NCI-H1436 treated with DMSO at 0.1 percent for 48 hours (cell line): ENCODE results near the gene NKX2-1.

ENCODE experiments used
- DNase-seq: peaks from one replicate; lab custom pipeline; 2025; lab: John Stamatoyannopoulos, UW

Gene NKX2-1

GRCh38 chr14:36518031-36518585, 1.9 kb downstream of the NKX2-1 start:
- no peak for DNase-seq

- DNase-seq: no peak
Observed at GRCh38 chr14:36517242-36518030, 2.6 kb downstream of the NKX2-1 start.

DNA sequence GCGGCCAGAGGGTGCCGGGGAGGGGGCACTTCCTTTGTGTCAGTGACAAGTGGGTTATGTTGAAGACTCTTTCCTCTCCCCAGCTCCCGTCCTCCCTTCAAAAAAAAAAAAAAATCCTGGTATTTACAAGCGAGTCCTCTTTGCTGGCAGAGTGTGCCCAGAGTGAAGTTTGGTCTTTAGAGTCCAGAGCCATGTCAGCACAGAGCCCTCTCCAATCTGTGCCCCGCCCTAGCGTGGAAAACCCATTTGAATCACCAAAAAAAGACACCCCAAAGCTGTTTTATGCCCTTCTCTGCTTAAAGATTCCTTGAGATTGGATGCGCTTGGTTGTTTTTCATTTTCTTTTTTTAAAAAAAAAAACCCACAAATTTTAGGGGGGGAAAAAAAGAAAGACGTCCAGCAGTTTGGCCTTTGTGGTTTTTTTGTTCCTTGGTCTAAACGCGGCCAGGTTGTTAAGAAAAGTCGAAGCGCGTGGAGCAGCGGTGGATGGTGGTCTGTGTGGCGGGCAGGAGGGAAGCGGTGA, 3.3 kb downstream of the NKX2-1 start:
- DNase-seq: no peak

DNA sequence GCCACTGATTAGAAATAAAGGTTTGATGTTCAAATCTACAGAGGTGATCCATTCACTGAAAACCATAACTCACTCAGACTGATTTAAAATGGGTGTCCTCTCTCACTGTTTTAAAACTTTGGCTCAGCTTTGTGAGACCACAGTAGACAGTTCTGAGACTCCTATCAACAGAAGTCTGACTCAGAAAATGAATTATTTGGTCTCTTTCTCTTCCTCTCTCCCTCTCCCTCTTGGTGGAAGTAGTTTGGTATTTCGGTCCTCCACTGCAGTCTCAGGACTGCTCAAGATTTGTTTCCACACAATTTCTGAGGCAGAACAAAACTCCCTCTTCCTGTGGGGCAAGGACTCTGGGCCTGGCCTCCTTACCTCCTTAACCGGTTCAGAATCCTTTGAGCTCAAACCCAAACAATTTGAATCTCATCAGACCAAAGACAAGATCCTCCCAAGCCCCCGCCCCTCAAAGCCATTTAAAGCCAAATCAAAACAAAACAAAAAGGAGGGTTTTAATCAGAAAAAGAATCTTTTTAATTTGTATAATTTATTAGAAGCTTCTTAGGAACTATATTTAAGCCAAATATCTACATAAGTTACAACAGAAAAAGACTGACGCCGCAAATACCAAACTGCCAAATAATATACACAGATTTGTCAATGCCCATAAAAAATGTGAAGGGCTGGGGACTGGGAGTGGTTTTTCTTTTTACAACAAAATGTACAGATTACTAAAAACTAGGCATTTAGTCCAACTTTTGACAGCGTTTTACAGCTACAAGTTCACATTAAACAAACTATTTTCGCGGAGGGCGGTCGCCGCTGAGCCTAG, 3.9 kb downstream of the NKX2-1 start:
- no peak for DNase-seq

GRCh38 chr14:36515105-36515593, 4.9 kb downstream of the NKX2-1 start:
- no peak for DNase-seq

GRCh38 chr14:36514278-36515104, 5.5 kb downstream of the NKX2-1 start:
- DNase-seq: no peak

DNA sequence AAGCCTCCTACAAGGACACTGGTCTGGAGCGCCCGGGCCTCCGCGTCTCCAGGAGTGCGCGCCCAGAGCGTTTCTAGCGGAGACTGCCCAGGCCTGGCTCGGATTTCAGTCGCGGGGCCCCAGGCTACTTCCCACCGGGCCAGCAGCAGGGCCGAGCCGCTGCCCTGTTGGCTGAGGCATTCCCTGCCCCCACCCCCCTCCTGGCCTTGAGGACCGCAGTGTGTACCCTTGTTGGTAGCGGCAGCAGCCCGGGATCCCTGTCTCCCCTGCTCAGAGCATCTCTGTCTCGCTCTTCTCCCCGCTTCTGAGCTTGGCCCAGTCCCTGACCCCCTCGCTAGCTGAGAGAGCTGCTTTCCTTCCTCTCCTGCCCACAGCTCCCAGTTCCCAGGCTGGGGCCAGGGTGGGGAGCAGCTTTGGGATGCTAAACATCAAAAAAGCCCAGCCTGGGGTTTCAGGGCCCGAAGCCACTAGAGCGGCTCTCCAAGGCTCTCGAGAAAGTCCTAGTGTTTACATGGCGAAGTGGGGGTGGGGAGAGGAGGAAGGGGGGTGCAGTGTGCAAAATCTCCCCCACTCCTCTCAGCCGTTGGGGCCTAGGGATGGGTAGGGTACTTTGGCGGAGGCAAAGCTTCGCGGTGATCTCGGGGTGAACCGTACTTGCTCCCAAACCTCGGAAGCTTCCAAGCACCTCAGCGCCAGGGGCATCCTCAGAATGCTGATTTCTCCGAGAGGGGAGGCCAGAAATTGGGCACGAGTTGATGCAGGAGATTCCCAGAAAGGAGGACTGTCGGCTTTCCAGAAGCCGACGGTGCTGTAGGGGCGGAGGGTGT, 6.4 kb downstream of the NKX2-1 start:
- DNase-seq: no peak

- no peak for DNase-seq
Observed at GRCh38 chr14:36513012-36513420, 7.0 kb downstream of the NKX2-1 start.

DNA sequence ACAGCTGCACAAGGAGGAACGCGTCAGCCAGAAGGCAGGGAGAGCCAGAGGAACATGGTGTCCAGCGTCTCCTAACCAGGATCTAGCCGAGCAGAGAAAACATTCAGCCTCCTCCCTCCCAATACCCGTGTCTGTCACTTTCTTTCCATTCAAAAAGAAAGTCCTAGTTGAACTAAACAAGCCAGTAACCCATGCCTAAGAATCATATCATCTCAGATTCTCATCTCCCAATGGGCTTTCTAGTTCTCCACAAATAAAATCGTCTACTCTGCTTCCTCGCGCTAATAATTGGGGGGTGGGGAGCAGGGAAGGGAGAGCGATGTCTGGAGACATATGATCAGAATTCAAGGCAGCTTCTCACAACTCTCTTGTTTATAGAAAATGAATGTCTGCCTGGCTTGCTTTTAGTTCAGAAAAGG, 7.4 kb downstream of the NKX2-1 start:
- no peak for DNase-seq

DNA sequence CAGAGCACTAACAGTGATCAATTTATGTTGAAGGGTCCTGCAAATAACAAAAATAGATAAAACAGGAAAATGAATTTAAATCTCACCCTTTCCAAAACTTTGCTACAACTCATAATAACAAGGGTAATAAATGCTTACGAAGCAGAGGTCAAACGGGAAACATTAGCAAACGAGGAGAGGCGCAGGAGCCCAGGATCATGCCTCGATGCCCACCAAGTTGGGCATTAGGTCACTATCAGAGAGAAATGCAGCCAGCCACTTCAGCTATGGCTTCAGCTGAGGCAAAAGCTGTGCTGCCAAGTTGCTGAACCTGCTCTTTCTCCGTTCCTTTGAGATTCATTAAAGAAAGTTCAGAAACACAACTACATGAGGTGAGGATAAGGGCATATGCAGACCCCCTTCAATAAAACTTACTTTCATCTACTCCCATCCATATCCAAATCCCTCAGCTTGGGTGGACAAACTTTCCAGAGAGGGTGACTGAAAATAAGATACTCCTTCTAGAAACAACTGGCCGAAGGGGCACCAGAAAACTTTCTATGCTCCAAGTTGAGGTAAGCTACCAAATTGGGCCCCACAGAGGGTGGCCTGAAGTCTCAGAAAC, 7.9 kb downstream of the NKX2-1 start:
- DNase-seq: no peak

GRCh38 chr14:36510874-36511273, 9.2 kb downstream of the NKX2-1 start:
- no peak for DNase-seq

- DNase-seq: peak; percentile 33
Observed at GRCh38 chr14:36510078-36510799, 9.8 kb downstream of the NKX2-1 start.

DNA sequence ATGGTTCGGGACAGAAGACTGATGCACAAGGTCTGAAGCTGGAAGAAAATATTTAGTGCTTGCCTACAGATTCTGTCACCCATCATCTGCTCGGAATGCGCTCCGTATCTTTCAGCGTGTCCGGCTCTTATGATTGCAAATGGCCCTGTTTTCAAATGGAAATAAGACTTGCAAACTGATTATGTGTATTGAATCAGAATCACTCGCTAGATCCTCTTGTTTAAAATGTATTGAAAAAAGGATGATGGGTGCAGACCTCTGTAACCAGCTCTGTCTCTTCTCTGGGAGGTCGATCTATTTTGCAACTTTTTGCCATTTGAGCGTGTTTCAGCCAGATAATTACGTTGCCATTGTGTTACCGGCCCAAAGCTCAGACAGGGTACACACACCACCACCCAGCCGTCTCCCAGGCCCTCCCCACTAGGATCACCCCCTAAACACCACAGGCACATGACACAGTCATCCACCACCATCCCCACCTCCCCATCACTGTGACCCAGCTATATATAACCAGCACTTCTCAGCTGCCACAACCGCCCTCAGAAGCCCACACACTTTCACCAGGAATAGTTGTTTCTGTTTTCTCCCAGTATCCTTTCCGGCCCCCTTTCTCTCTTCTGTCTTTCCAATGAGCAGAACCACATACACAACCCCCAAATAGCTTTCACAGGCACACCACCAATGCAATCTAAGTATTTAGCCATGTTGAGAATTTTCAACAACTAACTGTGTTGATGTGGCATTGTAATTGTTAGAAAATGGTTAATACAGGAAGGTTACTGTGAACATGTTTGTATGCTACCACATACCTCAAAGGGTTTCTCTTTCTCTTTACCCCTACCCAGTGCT, 10.7 kb downstream of the NKX2-1 start:
- no peak for DNase-seq

- no peak for DNase-seq
Observed at GRCh38 chr14:36508418-36509068, 11.5 kb downstream of the NKX2-1 start.

GRCh38 chr14:36507847-36508417, 12.1 kb downstream of the NKX2-1 start:
- no peak for DNase-seq

GRCh38 chr14:36506732-36507614, 13.1 kb downstream of the NKX2-1 start:
- no peak for DNase-seq
